GM03348 (cell line): ENCODE data around the gene TYW1B.
"Not testable (repeated sequence)": the region's sequence is repeated elsewhere in the genome, so short reads cannot be mapped to it uniquely, and the experiment has no call there.

Source experiments
- DNase-seq: peaks from one replicate; pipeline ENCODE4 v3.0.0; 2012; ENCODE audit warnings: low spot score

The TYW1B gene

GRCh38 chr7:72625721-72626423 lies 202.1 kb downstream of the TYW1B start:
- DNase-seq = not testable (repeated sequence)

GRCh38 chr7:72622532-72622931 lies 205.5 kb downstream of the TYW1B start:
- DNase-seq = no peak

GRCh38 chr7:72621761-72622187 lies 206.2 kb downstream of the TYW1B start:
- DNase-seq = not testable (repeated sequence)

GRCh38 chr7:72620923-72621322 lies 207.1 kb downstream of the TYW1B start:
- not testable (repeated sequence) for DNase-seq

GRCh38 chr7:72618435-72619180 lies 209.4 kb downstream of the TYW1B start:
- DNase-seq = not testable (repeated sequence)

- not testable (repeated sequence) for DNase-seq
These were observed 218.2 kb downstream of the TYW1B start for GRCh38 chr7:72609761-72610160.

GRCh38 chr7:72607988-72608387 lies 220.0 kb downstream of the TYW1B start:
- DNase-seq = not testable (repeated sequence)

- not testable (repeated sequence) for DNase-seq
These were observed 222.1 kb downstream of the TYW1B start for GRCh38 chr7:72605863-72606431.

- not testable (repeated sequence) for DNase-seq
These were observed 223.0 kb downstream of the TYW1B start for GRCh38 chr7:72604771-72605611.

GRCh38 chr7:72603476-72603875 lies 224.5 kb downstream of the TYW1B start:
- not testable (repeated sequence) for DNase-seq

- DNase-seq = no peak
These were observed 224.9 kb downstream of the TYW1B start for GRCh38 chr7:72603073-72603472.

- DNase-seq = not testable (repeated sequence)
These were observed 226.3 kb downstream of the TYW1B start for GRCh38 chr7:72601683-72602082.

- not testable (repeated sequence) for DNase-seq
These were observed 238.0 kb downstream of the TYW1B start for GRCh38 chr7:72590023-72590422.

- not testable (repeated sequence) for DNase-seq
These were observed 240.7 kb downstream of the TYW1B start for GRCh38 chr7:72587267-72587666.

GRCh38 chr7:72584576-72584975 lies 243.4 kb downstream of the TYW1B start:
- DNase-seq = not testable (repeated sequence)

- not testable (repeated sequence) for DNase-seq
These were observed 244.2 kb downstream of the TYW1B start for GRCh38 chr7:72583620-72584361.

GRCh38 chr7:72580142-72580770 lies 247.7 kb downstream of the TYW1B start:
- not testable (repeated sequence) for DNase-seq

- DNase-seq = no peak
These were observed 250.9 kb downstream of the TYW1B start for GRCh38 chr7:72577107-72577506.

GRCh38 chr7:72561988-72562387 lies 266.0 kb downstream of the TYW1B start:
- not testable (repeated sequence) for DNase-seq

- DNase-seq = not testable (repeated sequence)
These were observed 268.5 kb downstream of the TYW1B start for GRCh38 chr7:72559546-72559945.

- not testable (repeated sequence) for DNase-seq
These were observed 271.3 kb downstream of the TYW1B start for GRCh38 chr7:72556733-72557132.
